Liver (tissue), 9 donors: ENCODE measurements around the gene DNAI2. TPM values are rescaled to one million over a fixed set of nuclear protein-coding genes. Genes with fewer than 3 reads are reported as not detected.

Source experiments
- DNase-seq: peaks from one replicate; pipeline ENCODE4 v3.0.0-alpha.2; 2017; ENCODE audit warnings: low spot score
- H3K27ac ChIP-seq, 2 donors: one replicate each; pipeline ENCODE4 v1.7.0; 2013; ENCODE audit warnings: inconsistent platforms in 2 of 2, low read length in 2 of 2, control low read depth in 1 of 2, low read depth in 1 of 2, mild to moderate bottlenecking in 1 of 2
- H3K27me3 ChIP-seq, 4 donors: one replicate each; pipeline versions ENCODE4 v1.6.1 to v1.7.0; 2013; ENCODE audit warnings: low read length in 3 of 4, inconsistent platforms in 1 of 4, mild to moderate bottlenecking in 1 of 4, moderate library complexity in 1 of 4; ENCODE audit not compliant: control insufficient read depth in 4 of 4, insufficient read depth in 4 of 4
- H3K36me3 ChIP-seq, 4 donors: one replicate each; pipeline versions ENCODE4 v1.6.1 to v1.7.0; 2013; ENCODE audit warnings: low read length in 3 of 4, mild to moderate bottlenecking in 3 of 4, low read depth in 1 of 4, moderate library complexity in 1 of 4; ENCODE audit not compliant: control insufficient read depth in 4 of 4, insufficient read depth in 3 of 4
- H3K4me1 ChIP-seq, 4 donors: one replicate each; pipeline versions ENCODE4 v1.6.1 to v1.7.0; 2013; ENCODE audit warnings: low read length in 3 of 4, mild to moderate bottlenecking in 3 of 4, moderate library complexity in 1 of 4; ENCODE audit not compliant: control insufficient read depth in 4 of 4, insufficient read depth in 4 of 4
- H3K4me3 ChIP-seq, 3 donors: one replicate each; pipeline versions ENCODE4 v1.6.1 to v1.7.0; 2013; ENCODE audit warnings: low read length in 3 of 3, control low read depth in 1 of 3, low read depth in 1 of 3, mild to moderate bottlenecking in 1 of 3
- H3K9ac ChIP-seq, 2 donors: one replicate each; pipeline ENCODE4 v1.7.0; 2013; ENCODE audit warnings: low read length in 2 of 2, mild to moderate bottlenecking in 2 of 2, moderate library complexity in 2 of 2, control low read depth in 1 of 2, low read depth in 1 of 2
- H3K9me3 ChIP-seq, 4 donors: one replicate each; pipeline versions ENCODE4 v1.6.1 to v1.7.0; 2013; ENCODE audit warnings: low read length in 3 of 4; ENCODE audit not compliant: control insufficient read depth in 4 of 4
- ATF3 ChIP-seq: IDR thresholded peaks from 2 replicates; pipeline ENCODE4 v1.6.1; 2016; ENCODE audit warnings: antibody characterized with exemption
- CTCF ChIP-seq: fragments of 150-350 bp; IDR thresholded peaks from 2 replicates; pipeline ENCODE4 v1.5.1; 2017; ENCODE audit warnings: improper control_type of control experiment, low read depth, low read length; ENCODE audit not compliant: missing input control
- EGR1 ChIP-seq, 2 donors: IDR thresholded peaks; 2 replicates each; pipeline ENCODE4 v1.6.1; 2016 to 2018; ENCODE audit warnings: antibody characterized with exemption in 2 of 2, low read depth in 2 of 2
- FOXA1 ChIP-seq: IDR thresholded peaks from 2 replicates; pipeline ENCODE4 v1.6.1; 2016; ENCODE audit warnings: antibody characterized with exemption
- FOXA2 ChIP-seq: IDR thresholded peaks from 2 replicates; pipeline ENCODE4 v1.6.1; 2016; ENCODE audit warnings: antibody characterized with exemption
- GABPA ChIP-seq, 2 donors: IDR thresholded peaks in 1 of 2; conservative IDR thresholded peaks in 1 of 2; 2 replicates each; pipeline ENCODE4 v1.6.1; 2016; ENCODE audit warnings: antibody characterized with exemption in 2 of 2, mild to moderate bottlenecking in 1 of 2, moderate library complexity in 1 of 2
- HNF4G ChIP-seq: IDR thresholded peaks from 2 replicates; pipeline ENCODE4 v1.6.1; 2016; ENCODE audit warnings: antibody characterized with exemption
- JUND ChIP-seq, 2 donors: IDR thresholded peaks; 2 replicates each; pipeline ENCODE4 v1.6.1; 2016; ENCODE audit warnings: antibody characterized with exemption in 2 of 2
- MAX ChIP-seq: IDR thresholded peaks from 2 replicates; pipeline ENCODE4 v1.6.1; 2016; ENCODE audit warnings: antibody characterized with exemption
- NR2F2 ChIP-seq: IDR thresholded peaks from 2 replicates; pipeline ENCODE4 v1.6.1; 2016; ENCODE audit warnings: antibody characterized with exemption
- RAD21 ChIP-seq, 2 donors: IDR thresholded peaks; 2 replicates each; pipeline ENCODE4 v1.6.1; 2016; ENCODE audit warnings: antibody characterized with exemption in 2 of 2, mild to moderate bottlenecking in 2 of 2
- RXRA ChIP-seq, 2 donors: IDR thresholded peaks; 2 replicates each; pipeline ENCODE4 v1.6.1; 2017 to 2018; ENCODE audit warnings: antibody characterized with exemption in 2 of 2, mild to moderate bottlenecking in 1 of 2
- SP1 ChIP-seq: IDR thresholded peaks from 2 replicates; pipeline ENCODE4 v1.6.1; 2018; ENCODE audit warnings: antibody characterized with exemption, mild to moderate bottlenecking
- TAF1 ChIP-seq: conservative IDR thresholded peaks from 2 replicates; pipeline ENCODE4 v1.6.1; 2016; ENCODE audit warnings: antibody characterized with exemption, mild to moderate bottlenecking
- ZBTB33 ChIP-seq: IDR thresholded peaks from 2 replicates; pipeline ENCODE4 v1.6.1; 2016; ENCODE audit warnings: antibody characterized with exemption
- WGBS: extraction: QIAGEN DNeasy Blood & Tissue Kit; methylation state at CpG from one replicate; pipeline ENCODE4 v1.1.7; 2013; 5-methylcytosine and 5-hydroxymethylcytosine counted together
- polyA plus RNA-seq, 2 donors: library from polyadenylated mRNA; stranded (reverse) in 1 of 2; unstranded in 1 of 2; fragments of 200-250 nt in 1 of 2; fragments of >200 nt in 1 of 2; fragmentation: Nextera tagmentation in 1 of 2; extraction: Ambion mirVana in 1 of 2; gene quantifications; one replicate each; pipeline versions ENCODE4 v1.2.1 to v1.2.3, GENCODE V29; 2013 to 2015
- total RNA-seq, 2 donors: library from RNA; depleted of rRNA; stranded (reverse); fragments of >200 nt; gene quantifications; one replicate each; pipeline ENCODE4 v1.2.3, GENCODE V29; 2014
- donor health status: healthy.
- donor health status: healthy.
- donor health status: healthy.
- donor health status: healthy.
- donor health status: healthy.

The DNAI2 gene
- total and polyA plus RNA-seq, 4 donors, result not detected

- Histone ChIP-seq H3K4me3 (no peak overlapping the region), H3K27me3 (peaks cover 0 to 3% (median 0%) of the 10 kb centered on the region in 4 donors), H3K36me3 (no peaks in the 10 kb centered on the region), H3K9me3 (peaks cover 0 to 4% (median 1%) of the 10 kb centered on the region in 4 donors), H3K9ac (no peak overlapping the region), H3K27ac (no peak overlapping the region), H3K4me1 (no peaks in the 10 kb centered on the region)
- TF ChIP-seq CTCF, result no peak
- TF ChIP-seq GABPA (IDR thresholded peaks at IDR 0.05 in 1 of 2, conservative IDR thresholded peaks at IDR 0.05 in 1 of 2), result no peak
- TF ChIP-seq RXRA (IDR thresholded peaks at IDR 0.05), result no peak
- no peak for TF ChIP-seq SP1
- TF ChIP-seq HNF4G, result no peak
- TF ChIP-seq FOXA2, result no peak
- no peak for TF ChIP-seq ZBTB33
- no peak for DNase-seq
- 85% methylated on average over 15 of the region's 15 CpGs for WGBS
Observed at GRCh38 chr17:74314877-74315276, 40.8 kb downstream of the DNAI2 start.

- Histone ChIP-seq H3K4me3 (no peak overlapping the region), H3K9ac (no peak overlapping the region), H3K9me3 (peaks cover 0 to 4% (median 1%) of the 10 kb centered on the region in 4 donors), H3K27me3 (peaks cover 0 to 3% (median 0%) of the 10 kb centered on the region in 4 donors), H3K4me1 (no peaks in the 10 kb centered on the region), H3K36me3 (no peaks in the 10 kb centered on the region), H3K27ac (peak overlapping the region in 1 of 2 donors; percentile 16)
- TF ChIP-seq RAD21 (IDR thresholded peaks at IDR 0.05), result no peak
- TF ChIP-seq FOXA1, result no peak
- no peak for TF ChIP-seq NR2F2
- TF ChIP-seq ZBTB33, result no peak
- TF ChIP-seq FOXA2, result no peak
- TF ChIP-seq RXRA (IDR thresholded peaks at IDR 0.05), result no peak
- no peak for TF ChIP-seq EGR1 (IDR thresholded peaks at IDR 0.05; ENCODE audit: low read depth in 2 of 2)
- TF ChIP-seq TAF1, result no peak
- no peak for TF ChIP-seq CTCF
- TF ChIP-seq MAX, result no peak
- no peak for TF ChIP-seq SP1
- TF ChIP-seq ATF3, result no peak
- no peak for TF ChIP-seq JUND (IDR thresholded peaks at IDR 0.05)
- no peak for TF ChIP-seq HNF4G
- WGBS, result 54% methylated on average over 10 of the region's 10 CpGs
- no peak for DNase-seq
Observed at GRCh38 chr17:74316220-74316619, 42.2 kb downstream of the DNAI2 start.
